Subcutaneous abdominal adipose tissue (tissue), 5 donors: Measurements from ENCODE around the gene SLC13A5.
"Not testable (repeated sequence)": the region's sequence is repeated elsewhere in the genome, so short reads cannot be mapped to it uniquely, and the experiment has no call there.

Source experiments
- H3K27ac ChIP-seq: one replicate; pipeline ENCODE4 v1.7.0; 2013; ENCODE audit warnings: low read depth, mild to moderate bottlenecking, inconsistent platforms, low read length, moderate library complexity
- H3K27me3 ChIP-seq, 5 donors: one replicate each; pipeline ENCODE4 v1.7.0; 2013; ENCODE audit warnings: low read length in 5 of 5, inconsistent platforms in 1 of 5; ENCODE audit not compliant: control insufficient read depth in 5 of 5, insufficient read depth in 4 of 5
- H3K36me3 ChIP-seq, 5 donors: one replicate each; pipeline ENCODE4 v1.7.0; 2013; ENCODE audit warnings: low read length in 5 of 5; ENCODE audit not compliant: control insufficient read depth in 5 of 5, insufficient read depth in 5 of 5
- H3K4me1 ChIP-seq, 5 donors: one replicate each; pipeline ENCODE4 v1.7.0; 2013; ENCODE audit warnings: low read length in 5 of 5, mild to moderate bottlenecking in 3 of 5, moderate library complexity in 1 of 5; ENCODE audit not compliant: control insufficient read depth in 5 of 5, insufficient read depth in 5 of 5
- H3K4me3 ChIP-seq, 5 donors: one replicate each; pipeline ENCODE4 v1.7.0; 2013; ENCODE audit warnings: low read length in 5 of 5, low read depth in 1 of 5
- H3K9ac ChIP-seq, 5 donors: one replicate each; pipeline ENCODE4 v1.7.0; 2013; ENCODE audit warnings: low read length in 5 of 5, mild to moderate bottlenecking in 4 of 5, moderate library complexity in 3 of 5
- H3K9me3 ChIP-seq, 5 donors: one replicate each; pipeline ENCODE4 v1.7.0; 2013; ENCODE audit warnings: low read length in 5 of 5; ENCODE audit not compliant: control insufficient read depth in 5 of 5
- donor health status: healthy.
- donor health status: healthy.
- donor health status: healthy.
- donor health status: healthy.
- donor health status: healthy.

Gene SLC13A5

DNA sequence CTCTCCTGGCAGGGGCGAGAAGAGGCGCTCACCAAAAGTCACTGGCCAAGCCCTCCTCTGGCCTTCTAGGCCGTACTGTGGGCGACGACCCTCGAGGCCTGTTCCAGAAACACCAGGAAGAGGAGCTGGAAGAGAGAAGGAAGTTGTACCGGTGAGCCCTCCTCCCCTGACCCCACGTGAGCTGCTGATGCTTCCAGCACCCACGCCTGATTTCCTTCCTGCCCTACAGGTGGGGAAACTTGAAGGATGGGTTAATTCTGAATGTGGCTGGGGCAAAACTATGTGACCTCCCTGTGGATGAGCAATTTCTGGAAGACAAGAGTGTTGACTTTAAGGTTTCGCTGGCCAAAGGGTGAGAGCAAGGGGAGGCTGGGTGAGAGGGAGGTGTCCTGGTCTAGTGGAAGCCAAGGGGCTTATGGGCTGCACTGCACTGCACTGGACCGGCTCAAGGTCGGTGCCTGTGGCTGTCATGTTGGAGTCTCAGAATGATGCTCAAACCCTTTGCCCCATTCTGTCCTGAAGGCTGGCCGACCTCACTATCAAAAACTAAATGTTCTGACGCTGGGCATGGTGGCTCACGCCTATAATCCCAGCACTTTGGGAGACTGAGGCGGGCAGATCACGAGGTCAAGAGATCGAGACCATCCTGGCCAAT lies 55.4 kb downstream of the SLC13A5 start:
- Histone ChIP-seq H3K27ac (no peak overlapping the region), H3K4me1 (peaks cover 0 to 32% (median 9%) of the 10 kb centered on the region in 5 donors), H3K27me3 (peaks cover 12 to 46% (median 28%) of the 10 kb centered on the region in 5 donors), H3K4me3 (no peak overlapping the region), H3K9ac (no peak overlapping the region), H3K36me3 (no peaks in the 10 kb centered on the region), H3K9me3 (no peaks in the 10 kb centered on the region)

DNA sequence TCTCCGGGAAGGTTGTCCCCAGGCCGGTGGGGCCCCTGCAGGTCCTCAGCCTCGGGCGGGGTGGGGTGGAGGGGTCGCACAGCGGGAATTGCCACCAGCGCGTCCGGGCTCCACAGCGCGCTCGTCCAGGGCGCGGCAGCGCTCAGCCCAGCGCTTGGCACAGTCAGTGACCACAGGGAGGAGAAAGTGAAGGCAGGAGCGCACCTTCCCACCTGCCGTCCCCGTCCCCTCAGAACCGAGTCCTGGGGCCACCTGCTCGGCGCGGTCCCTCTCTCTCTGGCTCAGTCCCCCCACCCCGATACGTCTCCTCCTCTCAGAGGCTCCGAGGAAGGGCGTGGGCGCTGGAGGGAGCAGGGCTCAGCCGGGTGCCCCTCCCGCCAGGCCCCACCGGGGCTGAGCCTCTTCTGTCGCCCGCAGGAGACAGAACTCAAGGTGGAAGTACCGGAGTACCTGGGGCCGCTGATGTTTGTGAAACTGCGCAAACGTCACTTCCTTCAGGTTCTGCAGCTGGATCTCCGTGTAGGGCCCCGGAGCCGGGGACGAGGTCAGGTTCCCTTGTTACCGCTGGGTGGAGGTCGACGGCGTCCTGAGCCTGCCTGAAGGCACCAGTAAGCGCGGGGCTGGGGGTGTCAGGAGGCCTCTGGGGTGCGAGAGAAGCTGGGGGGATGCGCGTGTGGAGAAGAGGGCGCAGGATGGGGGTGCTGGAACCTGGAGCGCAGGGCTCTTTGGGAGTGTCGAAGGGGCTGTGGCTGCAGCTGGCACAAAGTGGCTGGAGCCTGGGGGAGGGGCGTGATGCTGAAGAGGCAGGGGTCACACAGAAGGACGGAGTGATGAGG lies 56.2 kb downstream of the SLC13A5 start:
- H3K9ac ChIP-seq, H3K9me3 ChIP-seq, H3K27ac ChIP-seq, H3K4me3 ChIP-seq, H3K36me3 ChIP-seq: not testable (repeated sequence)
- Histone ChIP-seq H3K4me1 (peaks cover 0 to 38% (median 16%) of the 10 kb centered on the region in 5 donors), H3K27me3 (peaks cover 12 to 43% (median 28%) of the 10 kb centered on the region in 5 donors)

DNA sequence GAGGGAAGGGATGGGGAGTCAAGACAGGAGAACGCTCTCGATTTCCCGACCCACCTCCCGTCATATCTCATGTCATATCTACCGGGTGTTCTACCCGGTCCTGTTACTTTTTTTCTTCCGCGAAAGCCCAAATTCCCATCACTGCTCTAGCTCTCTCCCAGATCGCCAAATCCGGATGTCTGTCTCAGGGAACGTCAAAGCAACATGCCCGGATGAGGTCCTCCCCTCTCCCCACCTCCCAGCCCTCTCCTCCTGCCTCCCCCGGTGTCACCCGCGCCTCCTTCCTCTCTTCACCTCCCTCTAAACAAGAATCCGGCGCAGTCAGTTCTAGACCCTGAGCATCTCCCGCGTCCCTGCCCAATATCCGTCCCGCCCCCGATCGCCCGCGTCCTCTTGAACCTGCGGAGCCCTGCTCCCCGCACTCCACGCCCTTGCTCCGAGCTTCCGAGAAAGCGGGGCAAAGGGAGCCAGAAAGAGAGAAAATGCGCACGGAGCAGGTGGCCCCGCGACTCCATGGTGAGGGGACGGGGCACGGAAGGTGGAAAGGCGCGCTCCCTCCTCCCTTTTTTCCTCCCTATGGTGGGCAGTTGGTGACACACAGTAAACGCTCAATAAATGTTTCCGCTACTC lies 57.3 kb downstream of the SLC13A5 start:
- H3K9ac ChIP-seq, H3K9me3 ChIP-seq, H3K36me3 ChIP-seq, H3K27ac ChIP-seq, H3K4me3 ChIP-seq: not testable (repeated sequence)
- Histone ChIP-seq H3K27me3 (peaks cover 12 to 40% (median 28%) of the 10 kb centered on the region in 5 donors), H3K4me1 (peaks cover 0 to 42% (median 18%) of the 10 kb centered on the region in 5 donors)

DNA sequence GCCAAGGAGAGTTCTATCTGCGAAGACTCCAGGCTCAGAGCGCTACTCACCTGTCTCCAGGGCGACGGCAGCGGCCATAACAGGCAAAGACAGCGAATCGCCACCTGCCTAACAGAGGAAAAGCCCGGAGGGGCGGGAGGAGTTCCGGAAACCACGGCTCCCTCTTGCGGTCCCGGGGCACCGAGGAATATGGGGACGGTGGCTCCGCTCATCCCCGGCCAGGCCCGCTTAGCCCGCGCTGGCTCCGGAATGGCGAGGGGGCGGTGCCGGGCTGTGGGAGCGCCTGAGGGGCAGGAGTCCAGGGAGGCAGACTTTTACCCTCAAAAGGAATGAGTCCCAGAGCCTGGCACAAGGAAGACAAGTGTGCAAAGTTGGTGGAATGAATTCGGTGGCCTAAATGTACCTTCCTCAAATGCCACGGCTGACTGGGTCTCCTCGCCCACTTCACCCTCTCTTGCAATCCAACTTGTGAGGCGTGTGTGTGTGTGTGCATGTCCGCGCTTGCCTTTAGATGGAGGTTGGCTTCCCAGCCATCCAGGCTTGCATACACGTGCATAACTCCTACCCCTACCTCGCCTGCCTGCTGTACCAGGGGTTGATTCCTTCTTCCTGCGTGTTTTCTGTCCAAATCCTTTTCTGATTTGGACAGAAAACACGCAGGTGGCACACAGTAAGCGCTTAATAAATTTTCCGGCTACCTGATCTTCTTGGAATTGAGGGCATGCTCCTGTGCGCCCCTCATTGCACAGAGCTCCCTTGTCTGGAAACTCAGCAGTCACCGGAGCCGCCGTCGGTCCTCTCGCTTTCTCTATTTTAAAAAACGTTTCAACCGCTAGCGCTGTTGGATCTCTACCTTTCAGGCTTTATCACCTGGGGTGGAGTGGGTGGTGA lies 58.1 kb downstream of the SLC13A5 start:
- H3K36me3 ChIP-seq, result no peaks in the 10 kb centered on the region
- H3K4me3 ChIP-seq, result peak overlapping the region in 1 of 5 donors; percentile 31
- H3K9ac ChIP-seq, result no peak overlapping the region
- no peak overlapping the region for H3K27ac ChIP-seq
- peaks cover 0 to 2% (median 0%) of the 10 kb centered on the region in 5 donors for H3K9me3 ChIP-seq
- peaks cover 3 to 42% (median 23%) of the 10 kb centered on the region in 5 donors for H3K4me1 ChIP-seq
- peaks cover 12 to 35% (median 27%) of the 10 kb centered on the region in 5 donors for H3K27me3 ChIP-seq

DNA sequence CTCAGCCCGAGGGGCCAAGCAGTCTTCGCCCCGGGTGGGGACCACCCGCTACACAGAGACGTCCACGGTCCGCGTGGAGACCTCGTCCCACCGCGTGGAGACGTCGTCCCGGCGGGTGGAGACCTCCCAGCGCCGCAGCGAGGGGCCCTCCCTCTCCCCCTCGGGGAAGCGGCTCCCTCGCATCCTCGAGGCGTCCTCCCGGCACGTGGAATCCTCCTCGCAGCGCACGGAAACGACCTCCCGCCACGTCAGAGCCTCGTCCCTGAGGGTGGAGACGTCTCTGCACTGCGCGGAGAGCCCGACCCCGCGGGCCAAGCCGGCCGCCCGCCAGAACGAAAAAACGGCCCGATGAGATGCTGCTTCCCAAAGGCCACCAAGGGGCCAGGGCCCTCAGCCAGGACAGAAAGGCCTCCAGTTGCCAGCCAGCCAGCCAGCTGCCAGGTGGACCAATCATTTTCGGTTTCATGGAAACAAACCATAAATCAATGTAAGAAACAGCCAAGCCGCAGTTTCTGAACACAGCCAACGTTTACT lies 61.2 kb downstream of the SLC13A5 start:
- H3K4me1 ChIP-seq, result peaks cover 3 to 40% (median 26%) of the 10 kb centered on the region in 5 donors

DNA sequence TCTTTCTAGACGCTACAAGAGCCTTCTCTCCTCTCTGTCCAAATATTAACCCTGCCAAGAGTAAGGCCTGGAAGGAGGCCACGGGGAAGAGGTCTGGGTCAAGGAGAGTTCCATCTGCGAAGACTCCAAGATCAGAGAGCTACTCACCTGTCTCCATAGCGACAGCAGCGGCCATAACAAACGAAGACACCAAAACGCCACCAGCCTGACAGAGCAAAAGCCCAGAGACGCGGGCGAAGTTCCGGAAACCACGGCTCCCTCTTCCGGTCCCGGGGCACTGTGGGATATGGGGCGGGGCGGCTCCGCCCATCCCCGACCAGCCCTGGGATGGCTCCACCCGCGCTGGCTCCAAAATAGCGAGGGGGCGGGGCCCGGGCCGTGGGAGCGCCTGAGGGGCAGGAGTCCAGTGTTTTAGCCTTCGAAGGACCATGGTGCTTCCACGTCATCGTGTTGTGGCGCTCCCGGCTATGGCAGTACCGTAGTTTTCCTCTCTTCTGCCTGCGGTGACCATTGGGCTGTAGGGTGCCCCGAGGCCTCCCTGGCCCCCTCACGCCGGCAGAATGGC lies 61.7 kb downstream of the SLC13A5 start, which contains the start of the genes C17orf100 and MED31:
Gene C17orf100, plus strand, starts transcription at position 409 of the 565 bp plus-strand sequence. Its CDS starts 152 bp downstream, at position 561.
Gene MED31, minus strand, starts transcription at position 252 of the 565 bp plus-strand sequence. Its CDS starts 77 bp downstream, at position 175.
- H3K9me3 ChIP-seq, result peaks cover 0 to 2% (median 0%) of the 10 kb centered on the region in 5 donors
- peaks cover 12 to 26% (median 18%) of the 10 kb centered on the region in 5 donors for H3K36me3 ChIP-seq
- H3K27me3 ChIP-seq, result peaks cover 9 to 18% (median 11%) of the 10 kb centered on the region in 5 donors
- H3K4me3 ChIP-seq, result peak within 1 kb of the TSS; percentile 76 to 98 (median 93)
- H3K4me1 ChIP-seq, result peaks cover 3 to 37% (median 26%) of the 10 kb centered on the region in 5 donors
- H3K27ac ChIP-seq, result peak within 1 kb of the TSS; percentile 88
- peak within 1 kb of the TSS; percentile 60 to 94 (median 90) for H3K9ac ChIP-seq

More for the DNA sequence above, 61.2 kb downstream of the SLC13A5 start:
- Histone ChIP-seq H3K9me3 (peaks cover 0 to 2% (median 0%) of the 10 kb centered on the region in 5 donors), H3K4me3 (peak overlapping the region; percentile 31 to 98 (median 93)), H3K36me3 (peaks cover 12 to 20% (median 18%) of the 10 kb centered on the region in 5 donors), H3K27me3 (peaks cover 9 to 19% (median 11%) of the 10 kb centered on the region in 5 donors), H3K9ac (peak overlapping the region in 2 of 5 donors; percentile 60 to 61), H3K27ac (peak overlapping the region; percentile 88)

DNA sequence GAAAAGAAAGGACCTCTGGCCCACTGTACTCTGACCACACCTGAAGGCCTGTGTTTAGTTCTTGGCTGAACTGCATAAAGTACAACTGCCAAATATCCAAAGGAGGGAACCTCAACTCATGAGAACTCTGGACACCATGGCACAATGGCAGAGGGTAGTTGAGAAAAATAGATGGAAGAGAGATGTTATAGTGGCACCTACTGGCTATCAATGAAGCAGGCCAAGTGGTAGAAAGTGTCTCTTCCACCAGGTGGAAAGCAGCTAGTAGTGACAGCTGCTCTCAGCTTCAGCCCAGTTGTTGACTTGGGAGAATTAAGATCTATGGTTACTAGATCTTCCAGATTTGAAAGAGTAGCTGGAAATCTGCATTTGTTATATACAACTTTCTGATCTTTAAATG lies 65.0 kb downstream of the SLC13A5 start:
- Histone ChIP-seq H3K9me3 (peaks cover 0 to 2% (median 0%) of the 10 kb centered on the region in 5 donors), H3K36me3 (peaks cover 30 to 50% (median 33%) of the 10 kb centered on the region in 5 donors), H3K9ac (no peak overlapping the region), H3K4me3 (no peak overlapping the region), H3K27me3 (peaks cover 0 to under 1% (median 0%) of the 10 kb centered on the region in 5 donors), H3K27ac (no peak overlapping the region), H3K4me1 (peaks cover 3 to 24% (median 22%) of the 10 kb centered on the region in 5 donors)

DNA sequence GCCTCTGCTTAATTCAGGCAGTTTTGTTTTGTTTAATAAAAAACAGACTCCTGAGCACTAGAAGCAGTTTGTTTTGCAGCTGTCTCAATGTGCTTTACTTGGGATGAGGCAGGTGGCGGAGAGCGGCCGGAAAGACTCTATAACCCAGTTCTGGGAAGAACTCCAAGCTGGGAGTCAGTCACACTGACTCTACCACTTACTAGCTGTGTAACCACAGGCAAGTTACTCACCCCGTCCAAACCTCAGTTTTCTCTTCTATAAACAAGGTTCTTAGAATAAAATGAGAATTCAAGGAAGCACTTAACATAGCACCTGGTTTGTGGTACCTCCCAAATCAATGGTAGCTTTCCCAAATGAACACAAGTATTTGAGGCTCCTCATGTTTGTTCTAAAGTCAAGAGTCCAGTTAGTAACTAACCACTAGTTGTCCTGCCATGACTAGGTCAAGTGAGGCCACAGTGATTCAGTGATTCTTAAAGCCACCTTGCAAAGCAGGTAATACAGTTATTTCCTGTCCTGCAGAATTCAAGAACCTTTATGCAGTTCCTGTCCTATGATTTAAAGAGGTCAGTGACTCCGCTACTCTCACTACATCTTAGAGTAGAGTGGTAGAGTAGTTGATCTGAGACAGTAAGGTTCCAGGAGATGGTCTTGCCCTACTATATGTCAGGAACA lies 69.6 kb downstream of the SLC13A5 start:
- H3K27ac ChIP-seq, result no peak overlapping the region
- H3K27me3 ChIP-seq, result no peaks in the 10 kb centered on the region
- no peak overlapping the region for H3K4me3 ChIP-seq
- no peak overlapping the region for H3K9ac ChIP-seq
- H3K4me1 ChIP-seq, result peaks cover 3 to 28% (median 26%) of the 10 kb centered on the region in 5 donors
- H3K9me3 ChIP-seq, result no peaks in the 10 kb centered on the region
- H3K36me3 ChIP-seq, result peaks cover 20 to 50% (median 32%) of the 10 kb centered on the region in 5 donors
